Mammary epithelial cell (primary cell): Measurements from ENCODE around the gene SMAD2.

ENCODE experiments used
- CTCF ChIP-seq, 2 donors: IDR thresholded peaks in 1 of 2; conservative IDR thresholded peaks in 1 of 2; 2 replicates each; pipeline ENCODE4 v1.5.1; 2011 to 2012; ENCODE audit warnings: inconsistent platforms in 2 of 2, low read length in 2 of 2, mild to moderate bottlenecking in 2 of 2, control low read depth in 1 of 2, low read depth in 1 of 2; ENCODE audit not compliant: insufficient read depth in 1 of 2; ENCODE audit errors: extremely low read depth in 1 of 2
- EZH2 ChIP-seq: IDR thresholded peaks from 2 replicates; pipeline ENCODE4 v1.6.1; 2012; ENCODE audit warnings: low read length, inconsistent platforms, borderline replicate concordance

DNA sequence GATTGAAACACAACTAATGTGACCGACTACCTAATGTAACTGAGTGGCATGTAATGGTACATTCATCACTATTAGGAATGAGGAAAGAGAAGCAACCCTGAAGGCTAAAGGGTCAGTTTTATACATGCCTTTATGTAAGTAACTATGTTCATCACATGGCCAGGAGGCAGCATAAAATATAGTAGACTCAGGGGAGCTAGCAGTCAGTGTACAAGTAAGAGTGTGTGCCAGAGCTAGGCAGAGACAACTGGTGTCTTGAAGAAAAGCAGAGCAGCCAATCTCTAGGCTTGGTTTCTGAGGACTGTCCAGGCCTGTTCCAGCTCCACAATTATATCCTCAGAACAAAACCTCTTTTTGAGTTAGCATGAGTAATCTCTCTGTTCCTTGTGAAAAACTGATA lies 18.1 kb downstream of the SMAD2 start:
- no peak for TF ChIP-seq EZH2
- no peak for TF ChIP-seq CTCF (conservative IDR thresholded peaks at IDR 0.05 in 1 of 2, IDR thresholded peaks at IDR 0.05 in 1 of 2; ENCODE audit: extremely low read depth in 1 of 2, insufficient read depth in 1 of 2, low read depth in 1 of 2, low read length in 2 of 2)
